GM21723 (cell line): ENCODE data around the gene PIK3R6.
A peak's percentile ranks its signal among the peaks of the same experiment; 100 is the strongest.

ENCODE experiments used
- ATAC-seq: cut with Tn5 transposase; IDR thresholded peaks from one replicate; pipeline ENCODE4 v1.9.1; 2021; ENCODE audit warnings: mild to moderate bottlenecking, moderate library complexity; ENCODE audit not compliant: unreplicated experiment

PIK3R6 gene

DNA sequence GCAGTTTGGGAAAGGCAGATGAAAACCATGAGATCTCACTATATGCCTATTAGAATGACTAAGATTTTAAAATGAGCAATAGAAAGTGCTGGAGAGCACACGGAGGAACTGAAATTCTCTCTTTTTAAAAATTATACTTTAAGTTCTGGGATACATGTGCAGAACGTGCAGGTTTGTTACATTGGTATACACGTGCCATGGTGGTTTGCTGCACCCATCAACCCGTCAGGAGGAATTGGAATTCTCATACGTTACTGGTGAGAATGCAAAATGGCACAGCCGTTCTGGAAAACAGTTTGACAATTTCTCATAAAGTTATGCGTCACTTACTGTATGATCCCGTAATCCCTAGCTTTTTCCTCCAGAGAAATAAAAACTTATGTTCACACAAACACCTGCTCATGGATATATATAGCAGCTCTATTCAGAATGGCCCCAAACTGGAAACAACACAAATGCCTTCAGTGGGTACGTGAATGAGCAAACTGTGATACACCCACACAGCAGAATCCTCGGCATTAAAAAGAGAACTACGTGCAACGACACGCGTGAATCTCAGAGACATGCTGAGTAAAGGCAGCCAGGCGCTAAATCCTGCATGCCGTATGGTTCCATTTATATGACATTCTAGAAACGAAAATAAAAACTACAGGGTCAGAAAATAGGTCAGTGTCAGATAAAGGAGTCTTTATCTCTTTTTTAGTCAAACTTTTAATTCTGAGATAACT is 11.8 kb downstream of the PIK3R6 start:
- peak; percentile 45 for ATAC-seq

DNA sequence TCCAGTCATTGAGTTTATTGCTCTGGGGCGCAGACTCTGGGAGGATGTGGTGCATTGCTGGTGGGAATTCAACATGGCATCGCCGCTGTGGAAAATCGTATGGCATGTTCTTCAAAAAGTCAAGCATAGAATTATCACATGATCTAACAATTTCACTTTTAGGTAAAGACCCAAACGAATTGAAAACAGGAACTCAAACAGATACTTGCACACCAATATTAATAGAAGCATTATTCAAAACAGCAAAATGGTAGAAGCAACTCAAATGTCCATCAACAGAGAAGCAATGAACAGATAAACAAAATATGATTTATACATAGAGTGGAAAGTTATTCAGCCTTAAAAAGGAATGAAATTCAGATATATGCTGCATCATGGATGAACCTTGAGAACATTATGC is 15.9 kb downstream of the PIK3R6 start:
- no peak for ATAC-seq

DNA sequence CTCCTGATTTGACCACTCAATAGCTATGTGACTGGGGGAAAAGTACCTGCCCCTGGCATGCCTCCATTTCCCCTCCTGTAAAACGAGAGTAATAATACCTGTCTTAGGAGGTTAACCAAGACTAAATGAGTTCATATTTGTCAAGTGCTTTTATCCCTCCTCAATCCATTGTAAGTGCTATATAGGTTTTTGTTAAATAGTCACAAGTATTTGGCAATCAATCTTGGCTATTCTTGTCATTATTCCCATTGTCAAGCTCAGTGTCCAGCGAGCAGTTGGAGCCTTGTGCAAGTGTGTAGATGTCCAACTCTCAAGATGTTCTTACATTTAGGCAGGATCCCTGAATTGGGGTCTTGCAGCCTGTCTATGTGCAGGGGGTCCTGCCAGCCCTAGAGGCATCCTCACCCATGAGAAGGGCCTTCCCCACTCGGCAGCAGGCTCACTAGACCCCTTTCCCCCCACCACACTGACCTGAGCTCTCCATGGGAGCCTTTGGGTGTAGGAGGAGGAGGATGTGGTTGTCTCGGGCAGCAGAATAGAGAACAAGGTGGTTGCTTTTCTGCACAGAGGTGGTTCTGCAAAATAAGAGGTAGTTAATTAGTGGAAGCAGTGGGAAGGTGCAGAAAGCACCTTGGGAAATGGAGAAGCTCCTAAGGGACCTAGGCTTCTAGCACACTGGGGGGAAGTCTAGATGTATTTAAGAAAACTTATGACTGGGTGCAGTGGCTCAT is 18.0 kb downstream of the PIK3R6 start:
- no peak for ATAC-seq

DNA sequence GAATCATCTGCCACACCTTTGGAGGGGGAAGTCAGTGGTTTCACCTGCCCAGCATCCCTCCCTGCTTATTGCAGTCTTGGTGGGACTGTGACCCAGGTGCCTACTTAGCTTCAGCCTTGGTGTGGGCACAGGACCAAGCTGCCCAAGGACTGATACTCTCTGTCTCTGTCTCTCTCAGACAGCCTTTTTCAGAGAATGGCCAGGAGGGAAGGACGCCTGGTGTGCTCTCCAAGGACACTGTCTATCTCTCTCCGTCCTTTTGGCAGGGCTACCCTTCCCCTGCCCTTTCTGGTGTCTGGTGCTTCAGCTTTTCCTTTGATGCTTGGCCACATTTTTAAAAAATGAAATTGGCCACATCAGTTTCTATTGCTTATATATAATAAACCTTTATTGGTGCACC is 19.6 kb downstream of the PIK3R6 start:
- no peak for ATAC-seq

DNA sequence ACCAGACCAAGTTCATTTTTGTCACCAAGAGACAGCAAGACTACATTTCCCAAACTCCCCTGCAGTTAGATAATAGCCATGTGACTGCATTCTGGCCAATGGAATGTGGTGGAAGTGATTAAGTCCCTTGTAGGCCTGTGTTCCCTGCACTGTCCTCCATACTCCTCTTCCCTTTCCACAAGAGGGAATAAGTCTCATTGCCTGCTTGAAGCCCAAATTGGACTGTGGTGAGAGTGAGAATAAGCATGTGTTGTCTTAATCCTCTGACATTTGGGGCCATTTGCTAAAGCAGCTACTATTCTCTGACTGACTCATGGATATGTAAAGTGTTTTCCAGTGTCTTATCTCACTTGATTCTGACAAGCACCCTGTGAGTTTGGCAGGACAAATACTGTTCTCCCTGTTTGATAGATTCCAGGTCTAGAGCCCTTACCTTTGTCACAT is 20.7 kb downstream of the PIK3R6 start:
- ATAC-seq: no peak

DNA sequence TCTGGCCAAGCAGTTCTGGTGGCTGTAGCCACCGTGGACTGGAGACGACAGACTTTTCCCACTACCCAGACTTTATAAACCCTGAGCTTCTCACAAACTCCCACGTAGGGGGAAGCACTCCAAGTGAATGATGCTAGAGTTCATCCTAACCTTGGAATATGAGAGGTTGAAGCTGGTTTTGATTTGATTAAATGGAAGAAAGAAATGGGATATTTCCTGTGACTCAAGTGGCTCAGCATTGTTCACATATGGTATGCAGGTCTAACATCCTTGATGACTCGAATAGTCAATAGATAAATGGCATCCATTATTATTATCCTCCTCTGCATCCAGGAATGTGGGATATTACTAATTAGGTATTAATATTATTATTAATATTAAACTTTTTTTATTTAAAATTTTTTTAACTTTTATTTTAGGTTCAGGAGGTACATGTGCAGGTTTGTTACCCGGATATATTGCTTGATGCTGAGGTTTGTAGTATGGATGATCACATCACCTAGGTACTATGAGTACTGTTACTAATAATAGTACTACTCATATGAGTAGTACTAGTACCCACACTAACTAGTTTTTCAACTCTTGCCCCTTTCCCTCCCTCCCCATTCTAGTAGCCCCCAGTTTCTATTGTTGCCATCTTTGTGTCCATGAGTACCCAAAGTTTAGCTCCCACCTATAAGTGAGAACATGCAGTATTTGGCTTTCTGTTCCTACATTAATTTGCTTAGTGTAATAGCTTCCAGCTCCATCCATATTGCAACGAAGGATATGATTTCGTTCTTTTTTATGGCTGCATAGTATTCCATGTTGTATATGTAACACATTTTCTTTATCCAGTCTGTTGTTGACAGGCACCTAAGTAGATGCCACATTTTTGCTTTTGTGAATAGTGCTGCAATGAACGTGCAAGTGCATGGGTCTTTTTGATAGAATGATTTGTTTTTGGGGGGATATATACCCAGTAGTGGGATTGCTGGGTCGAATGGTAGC is 22.9 kb downstream of the PIK3R6 start:
- no peak for ATAC-seq

DNA sequence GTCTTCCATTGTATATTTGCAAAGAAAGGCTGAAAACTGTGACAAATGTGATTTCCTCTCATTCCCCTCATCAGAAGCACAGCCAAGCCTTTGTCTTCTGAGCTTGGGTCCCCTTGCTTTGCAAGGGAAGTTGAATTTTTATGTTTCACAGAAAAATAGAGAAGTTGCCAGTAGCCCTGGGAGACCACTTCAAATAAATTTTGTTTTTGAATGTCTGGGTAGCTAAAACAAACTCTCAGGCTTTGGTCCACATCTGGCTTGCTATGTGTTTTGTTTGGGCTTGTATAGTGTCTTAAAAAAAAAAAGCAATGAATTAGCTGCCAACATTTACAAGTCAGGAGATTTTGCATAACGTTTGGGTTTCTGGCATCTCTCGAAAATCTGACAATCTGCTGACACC is 24.1 kb downstream of the PIK3R6 start:
- ATAC-seq: no peak

DNA sequence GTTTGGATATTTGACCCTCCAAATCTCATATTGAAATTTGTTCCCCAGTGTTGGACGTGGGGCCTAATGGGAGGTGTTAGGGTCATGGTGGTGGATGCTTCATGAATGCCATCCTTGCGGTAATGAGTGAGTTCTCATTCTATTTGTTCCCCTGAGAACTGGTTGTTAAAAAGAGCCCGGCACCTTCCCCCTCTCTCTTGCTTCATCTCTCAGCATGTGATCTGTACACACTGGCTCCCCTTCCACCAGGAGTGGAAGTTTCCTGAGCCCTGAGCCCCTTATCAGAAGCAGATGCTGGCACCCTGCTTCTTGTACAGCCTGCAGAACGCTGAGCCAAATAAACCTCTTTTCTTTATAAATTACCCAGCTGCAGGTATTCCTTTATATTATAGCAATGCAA is 25.6 kb downstream of the PIK3R6 start:
- no peak for ATAC-seq

DNA sequence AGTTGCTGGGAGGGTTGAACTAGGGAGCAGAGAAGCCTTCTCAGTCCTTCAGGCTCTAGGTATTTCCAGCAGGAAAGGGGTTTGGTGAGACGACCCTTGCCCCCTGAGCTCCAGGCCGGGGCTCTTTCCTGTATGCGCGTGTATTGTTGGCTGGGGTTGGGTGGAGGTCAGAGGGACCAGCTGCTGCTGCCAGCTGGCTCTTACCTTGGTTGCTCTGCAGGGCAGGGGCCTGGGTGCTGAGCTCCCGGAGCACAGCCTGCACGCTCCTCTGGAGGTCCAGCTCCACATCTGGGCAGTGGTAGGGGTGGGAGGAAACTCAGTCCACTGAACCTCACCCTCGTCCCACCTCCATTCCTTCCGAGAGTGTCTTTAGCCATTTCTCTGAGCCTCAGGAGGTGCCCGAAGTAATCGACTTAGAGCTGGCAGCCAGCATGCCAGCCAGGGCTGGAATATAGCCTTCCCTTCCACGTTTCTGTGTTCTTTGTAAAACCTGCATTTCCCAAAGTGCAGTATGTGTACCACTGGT is 28.0 kb downstream of the PIK3R6 start:
- ATAC-seq: no peak

DNA sequence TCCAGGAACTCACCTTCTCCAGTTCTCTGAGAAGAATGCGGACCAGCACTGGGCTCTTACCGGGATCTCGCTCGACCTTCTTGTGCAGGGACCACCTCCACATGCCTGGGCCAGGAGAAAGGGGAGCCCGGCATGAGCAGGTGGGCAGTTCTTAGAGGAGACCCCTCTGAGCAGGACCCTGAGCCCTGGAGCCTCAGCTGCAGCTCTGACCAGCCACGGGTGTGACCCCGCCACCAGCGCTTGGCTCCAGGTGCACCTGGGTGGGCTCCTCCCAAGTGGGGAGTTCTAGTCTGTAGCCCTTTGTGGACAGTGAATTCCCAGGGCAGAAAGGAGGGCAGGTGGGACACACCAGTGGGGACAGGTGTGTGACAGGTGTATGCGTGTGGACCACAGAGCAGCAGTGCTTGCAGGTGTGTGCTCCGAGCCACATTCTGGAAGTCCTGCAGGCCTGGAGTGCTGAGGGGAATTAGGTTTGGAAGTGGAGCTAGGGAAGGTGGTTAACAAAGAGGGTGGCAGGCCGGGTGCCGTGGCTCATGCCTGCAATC is 28.9 kb downstream of the PIK3R6 start:
- ATAC-seq: no peak

DNA sequence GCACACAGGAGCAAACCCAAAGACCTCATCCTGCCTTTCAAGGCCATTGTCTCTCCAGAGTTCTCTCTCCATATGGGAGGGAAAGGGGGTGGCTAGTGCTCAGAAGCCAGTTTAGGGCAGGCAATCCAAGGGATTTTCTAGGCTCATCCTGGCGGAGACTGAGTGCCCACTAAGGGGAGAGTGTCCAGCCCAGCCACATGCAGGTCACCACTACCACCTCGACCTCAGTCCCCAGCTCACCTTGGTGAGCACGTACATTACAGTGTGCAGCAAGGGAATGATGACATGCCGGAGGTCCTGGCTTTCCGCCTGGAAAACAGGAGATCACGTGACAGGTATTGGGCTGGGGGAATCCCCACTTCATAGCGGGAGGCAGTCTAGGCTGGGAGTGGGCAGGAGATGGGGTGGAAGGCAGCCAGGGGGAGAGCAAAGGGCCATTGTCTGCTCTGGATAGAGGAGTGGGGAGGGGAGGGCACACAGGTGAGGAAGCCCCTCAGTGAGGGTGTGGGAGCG is 29.9 kb downstream of the PIK3R6 start:
- ATAC-seq: no peak

DNA sequence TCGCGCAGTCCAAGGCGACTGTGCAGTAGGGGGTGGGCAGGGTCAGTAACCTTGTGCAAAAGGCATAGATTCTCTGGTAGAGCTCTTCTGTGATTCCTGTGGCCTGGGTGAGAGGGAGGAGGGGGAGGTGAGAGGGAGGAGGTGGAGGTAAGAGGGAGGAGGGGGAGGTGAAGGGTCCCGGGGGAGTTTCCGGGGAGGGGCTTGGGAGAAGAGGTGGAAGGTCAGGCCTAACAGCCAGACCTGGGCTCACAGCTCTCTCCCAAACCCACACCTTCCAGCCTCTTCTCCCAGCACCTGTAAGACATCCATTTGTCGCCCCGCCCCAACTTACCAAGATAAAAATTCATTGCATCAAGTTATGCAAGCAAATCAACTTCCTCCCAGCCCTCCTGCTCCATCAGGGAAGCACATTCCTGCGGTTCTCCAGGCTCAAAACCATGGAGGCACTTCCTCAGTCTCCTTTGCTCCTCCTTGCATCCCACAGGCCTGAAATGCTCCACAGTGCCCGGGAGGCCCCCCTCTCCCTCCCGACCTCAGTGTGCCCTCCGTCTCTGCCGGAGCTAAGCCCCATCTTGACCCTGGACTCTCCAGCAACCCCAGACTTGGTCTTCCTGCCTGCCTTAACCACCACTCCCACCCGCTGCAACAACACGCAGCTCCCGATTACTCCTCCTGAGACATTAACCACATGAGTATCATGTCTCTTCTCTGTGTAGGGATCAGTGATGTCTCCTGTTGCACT is 30.5 kb downstream of the PIK3R6 start:
- ATAC-seq: no peak

DNA sequence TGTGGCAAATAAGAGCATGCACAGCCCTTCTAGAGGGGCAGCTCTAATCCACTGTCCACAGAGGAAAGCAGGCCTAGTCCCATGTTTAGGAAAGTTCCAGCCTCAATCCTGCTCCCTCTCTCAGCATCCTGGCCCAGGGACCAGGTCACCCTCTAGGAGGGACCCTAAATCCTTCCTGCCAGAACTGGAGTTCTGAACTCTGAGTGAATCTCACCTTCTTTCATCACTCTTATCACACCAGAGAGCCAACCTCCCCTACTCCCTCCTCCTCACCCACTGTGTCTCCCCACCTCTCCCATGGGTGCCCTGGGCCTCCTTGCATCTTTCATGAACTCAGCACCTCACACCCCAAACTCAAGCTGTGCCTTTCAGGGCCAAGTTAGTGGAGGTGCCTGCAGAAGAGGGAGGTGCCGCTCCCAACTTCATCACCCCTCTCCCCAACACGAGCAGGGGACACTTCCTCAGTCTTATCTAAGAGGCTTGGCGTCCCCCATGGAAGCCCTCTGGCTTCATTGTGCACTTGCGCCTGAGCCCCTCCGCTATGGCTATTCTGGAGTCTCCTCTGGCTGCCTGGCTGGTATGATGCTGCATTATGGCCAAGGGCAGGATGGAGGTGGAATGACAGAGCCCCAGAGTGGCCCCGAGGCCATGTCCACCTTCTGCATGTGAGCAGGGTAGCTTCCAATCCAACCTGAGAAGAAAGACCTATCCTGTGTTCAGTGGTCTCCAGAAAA is 31.7 kb downstream of the PIK3R6 start:
- no peak for ATAC-seq

DNA sequence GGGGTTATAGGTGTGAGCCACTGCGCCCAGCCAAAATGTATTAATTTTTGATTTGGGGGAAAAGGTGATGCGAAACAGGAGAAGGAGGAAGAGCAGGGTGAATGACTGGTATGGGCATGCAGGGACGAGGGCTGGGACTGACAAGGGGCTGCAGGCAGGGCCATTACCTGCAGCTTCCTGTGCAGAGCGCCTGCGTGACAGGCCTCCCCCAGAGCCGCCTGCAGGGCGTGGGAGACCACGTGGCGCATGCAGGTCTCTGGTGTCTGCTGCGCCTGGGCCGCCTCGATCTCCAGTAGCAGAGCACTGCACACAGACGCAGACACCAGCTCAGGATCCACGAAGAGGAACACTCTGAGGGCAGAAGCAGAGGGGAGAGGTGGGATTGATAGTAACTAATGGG is 32.4 kb downstream of the PIK3R6 start:
- ATAC-seq: no peak

DNA sequence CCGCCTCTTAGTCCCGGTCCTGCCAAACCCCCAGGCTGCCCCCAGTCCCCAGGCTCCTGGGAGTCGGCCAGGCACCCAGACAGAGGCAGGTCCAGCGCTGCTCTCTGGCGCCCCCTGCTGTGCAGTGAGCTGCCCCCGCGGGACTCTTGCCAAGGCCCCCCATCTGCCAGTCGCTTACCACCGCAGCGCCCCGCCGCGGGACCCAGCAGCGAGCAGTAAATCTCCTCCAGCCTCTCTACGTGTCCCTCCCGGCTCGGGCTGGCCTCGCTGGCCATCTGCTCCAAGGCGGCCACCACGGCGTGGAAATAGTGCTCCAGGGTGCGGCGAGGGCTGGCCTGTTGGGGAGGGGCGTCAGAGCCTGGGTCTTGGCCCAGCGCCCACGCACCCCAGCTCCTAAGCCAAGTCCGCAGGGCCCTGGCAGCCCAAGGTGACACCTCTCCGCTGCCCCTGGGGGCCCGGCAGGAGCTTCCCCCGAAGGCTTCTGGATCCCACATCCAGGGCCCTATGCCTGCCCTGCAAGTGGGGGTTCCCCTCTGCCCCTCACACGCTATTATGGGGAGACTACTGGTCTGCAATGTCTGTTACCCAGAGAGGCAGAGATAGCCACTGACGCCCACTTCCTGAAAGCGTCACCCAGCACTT is 34.6 kb downstream of the PIK3R6 start:
- no peak for ATAC-seq

DNA sequence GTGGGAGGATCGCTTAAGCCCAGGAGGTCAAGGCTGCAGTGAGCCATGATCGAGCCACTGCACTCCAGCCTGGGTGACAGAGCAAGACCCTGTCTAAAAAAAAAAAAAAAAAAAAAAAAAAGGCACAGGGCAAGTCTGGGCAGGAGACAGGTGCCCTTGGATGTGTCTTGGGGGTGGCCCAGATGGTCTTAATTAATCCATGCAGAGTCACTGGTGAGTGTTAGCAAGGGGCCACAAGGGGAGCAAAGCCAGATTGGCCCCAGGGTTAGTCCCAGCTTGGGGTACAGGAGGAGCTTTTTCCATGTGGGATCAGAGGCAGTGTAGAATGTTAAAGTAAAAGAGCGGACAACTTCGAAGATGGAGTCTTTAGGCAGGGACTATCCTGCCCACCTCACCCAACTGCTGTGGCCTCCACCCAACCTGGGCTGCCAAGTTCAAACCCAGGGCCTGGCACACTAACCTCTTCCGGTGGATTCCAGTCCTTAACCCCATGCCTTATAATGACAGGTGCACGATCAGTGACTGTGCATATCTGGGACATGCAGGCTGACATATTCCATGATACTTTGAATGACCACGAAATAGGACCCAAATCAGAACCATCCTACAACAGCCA is 36.1 kb downstream of the PIK3R6 start:
- ATAC-seq: no peak

DNA sequence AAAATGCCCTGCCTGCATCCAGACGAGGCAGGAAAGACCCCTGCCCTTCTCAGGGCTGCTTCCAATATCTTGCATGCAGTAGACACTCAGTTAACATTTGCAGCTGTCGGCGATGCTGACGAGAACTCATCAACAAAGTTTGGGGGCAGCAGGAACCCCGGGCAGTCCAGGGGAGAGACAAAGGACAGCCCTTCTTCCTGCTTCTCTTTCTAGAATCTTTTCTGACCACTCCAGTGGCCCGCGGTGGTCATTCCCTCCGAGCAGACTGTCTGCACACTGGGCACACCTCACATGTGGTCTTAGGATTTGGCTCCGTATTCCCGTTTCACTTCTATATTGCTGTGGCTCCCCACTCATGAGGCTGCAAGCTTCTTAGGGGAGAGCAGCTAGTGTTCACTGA is 37.3 kb downstream of the PIK3R6 start:
- no peak for ATAC-seq
